Fibroblast of skin of scalp (primary cell): ENCODE data around the gene PIKFYVE.
A peak's percentile ranks its signal among the peaks of the same experiment; 100 is the strongest.
"Not testable (repeated sequence)": the region's sequence is repeated elsewhere in the genome, so short reads cannot be mapped to it uniquely, and the experiment has no call there.

Source experiments
- DNase-seq: peaks from one replicate; pipeline ENCODE4 v3.0.0-alpha.2; 2013

Gene PIKFYVE

DNA sequence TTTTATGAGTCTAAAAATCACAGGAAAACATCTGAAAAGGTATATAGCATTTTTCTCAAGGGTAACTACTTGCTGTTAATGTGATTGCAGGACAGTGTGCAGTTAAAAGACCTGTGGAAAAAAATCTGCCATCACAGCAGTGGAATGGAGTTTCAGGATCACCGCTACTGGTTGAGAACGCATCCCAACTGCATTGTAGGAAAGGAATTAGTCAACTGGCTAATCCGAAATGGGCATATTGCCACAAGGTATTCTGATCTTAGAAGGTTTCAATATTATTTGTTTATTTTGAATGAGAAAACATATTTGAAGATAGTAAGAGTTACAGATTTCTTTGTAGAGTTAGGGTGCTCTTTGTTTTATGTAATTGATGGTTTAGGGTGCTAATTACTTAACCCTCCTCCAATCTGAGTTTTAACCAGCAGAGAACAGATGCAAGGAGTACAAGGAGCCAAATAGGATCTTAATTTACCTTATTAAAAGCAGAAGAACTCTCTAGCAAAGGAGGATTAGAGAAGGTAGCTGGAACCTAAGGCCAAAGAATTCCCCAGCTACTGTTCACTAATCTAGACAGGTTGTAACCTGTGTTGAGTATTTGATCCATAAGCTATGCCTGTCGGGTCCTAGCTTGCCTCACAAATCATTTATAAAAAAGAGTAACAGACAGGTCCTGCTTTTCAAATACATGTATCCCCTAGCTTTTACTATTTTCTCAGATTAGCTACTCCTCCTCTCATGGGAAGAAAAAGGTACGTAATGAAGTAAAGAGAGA, 35.0 kb downstream of the PIKFYVE start:
- no peak for DNase-seq

DNA sequence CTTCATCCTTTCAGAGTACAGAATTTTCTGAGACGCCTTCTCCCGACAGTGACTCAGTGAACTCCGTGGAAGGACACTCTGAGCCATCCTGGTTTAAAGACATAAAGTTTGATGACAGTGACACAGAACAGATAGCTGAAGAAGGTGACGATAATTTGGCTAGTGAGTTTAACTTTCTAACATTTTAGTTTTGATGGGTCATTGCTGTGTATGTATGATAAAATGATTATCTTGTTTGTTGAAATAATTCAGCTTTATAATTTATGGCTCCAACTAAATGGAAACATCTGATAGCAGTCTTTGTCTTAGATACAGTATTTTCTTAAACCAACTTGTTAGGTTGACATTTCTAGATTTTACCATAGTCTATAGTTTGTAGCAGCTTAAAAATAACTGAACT, 38.1 kb downstream of the PIKFYVE start:
- no peak for DNase-seq

GRCh38 chr2:208304695-208305094, 38.6 kb downstream of the PIKFYVE start:
- no peak for DNase-seq

DNA sequence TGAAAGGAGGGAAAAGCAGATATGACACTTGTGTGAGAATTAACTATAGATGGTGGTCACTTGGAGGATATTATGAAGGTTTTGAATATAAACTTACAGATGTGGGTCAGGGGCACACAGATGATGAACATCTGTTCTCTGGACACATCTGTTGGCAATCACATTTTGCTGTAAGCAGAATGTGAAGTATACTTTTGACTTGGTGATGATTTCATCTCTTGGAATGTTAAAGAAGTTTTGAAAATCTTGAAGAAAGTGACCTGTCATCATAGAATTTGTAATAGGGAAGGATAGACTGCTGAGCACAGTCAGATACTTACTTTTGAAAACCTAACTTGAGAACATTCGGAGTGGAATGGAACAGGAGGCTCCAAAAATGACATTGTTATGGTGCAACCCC, 40.2 kb downstream of the PIKFYVE start:
- peak; percentile 24 for DNase-seq

- DNase-seq = no peak
Observed at GRCh38 chr2:208311321-208311720, 45.3 kb downstream of the PIKFYVE start.

- peak; percentile 5 for DNase-seq
Observed at GRCh38 chr2:208311954-208312353, 45.9 kb downstream of the PIKFYVE start.

GRCh38 chr2:208315081-208315788, 49.2 kb downstream of the PIKFYVE start:
- peak; percentile 39 for DNase-seq

- no peak for DNase-seq
Observed at GRCh38 chr2:208318127-208318526, 52.1 kb downstream of the PIKFYVE start.

- no peak for DNase-seq
Observed at GRCh38 chr2:208319391-208319790, 53.3 kb downstream of the PIKFYVE start.

- peak; percentile 23 for DNase-seq
Observed at GRCh38 chr2:208320686-208321085, 54.6 kb downstream of the PIKFYVE start.

DNA sequence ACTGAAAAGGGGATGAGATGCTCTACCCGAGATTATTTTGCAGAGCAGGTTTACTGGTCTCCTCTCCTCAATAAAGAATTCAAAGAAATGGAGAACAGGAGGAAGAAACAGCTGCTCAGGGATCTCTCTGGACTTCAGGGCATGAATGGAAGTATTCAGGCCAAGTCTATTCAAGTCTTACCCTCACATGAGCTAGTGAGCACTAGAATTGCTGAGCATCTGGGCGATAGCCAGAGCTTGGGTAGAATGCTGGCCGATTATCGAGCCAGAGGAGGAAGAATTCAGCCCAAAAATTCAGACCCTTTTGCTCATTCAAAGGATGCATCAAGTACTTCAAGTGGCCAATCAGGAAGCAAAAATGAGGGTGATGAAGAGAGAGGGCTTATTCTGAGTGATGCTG, 60.0 kb downstream of the PIKFYVE start:
- no peak for DNase-seq

DNA sequence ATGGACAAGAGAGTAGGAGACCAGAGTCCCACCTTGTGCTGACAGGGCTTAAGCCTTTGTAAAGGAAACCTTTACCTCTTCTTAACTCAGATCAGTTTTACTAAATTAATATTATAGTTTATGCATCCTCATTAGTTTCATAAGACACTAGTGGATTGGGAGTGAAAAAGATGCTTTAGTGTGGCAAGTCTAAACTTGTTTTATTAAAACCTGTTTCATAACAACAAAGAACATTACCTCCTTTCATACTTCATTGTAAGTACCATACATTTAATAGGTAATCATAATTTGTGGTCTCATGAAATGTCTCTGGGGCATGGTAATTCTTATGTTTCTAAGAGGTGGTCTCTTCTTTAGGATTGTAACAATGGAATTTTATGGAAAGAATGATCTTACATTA, 63.4 kb downstream of the PIKFYVE start:
- no peak for DNase-seq

- no peak for DNase-seq
Observed at GRCh38 chr2:208334230-208334629, 68.2 kb downstream of the PIKFYVE start.

- DNase-seq = no peak
Observed at GRCh38 chr2:208346756-208347155, 80.7 kb downstream of the PIKFYVE start.

- no peak for DNase-seq
Observed at GRCh38 chr2:208350610-208351009, 84.6 kb downstream of the PIKFYVE start.

DNA sequence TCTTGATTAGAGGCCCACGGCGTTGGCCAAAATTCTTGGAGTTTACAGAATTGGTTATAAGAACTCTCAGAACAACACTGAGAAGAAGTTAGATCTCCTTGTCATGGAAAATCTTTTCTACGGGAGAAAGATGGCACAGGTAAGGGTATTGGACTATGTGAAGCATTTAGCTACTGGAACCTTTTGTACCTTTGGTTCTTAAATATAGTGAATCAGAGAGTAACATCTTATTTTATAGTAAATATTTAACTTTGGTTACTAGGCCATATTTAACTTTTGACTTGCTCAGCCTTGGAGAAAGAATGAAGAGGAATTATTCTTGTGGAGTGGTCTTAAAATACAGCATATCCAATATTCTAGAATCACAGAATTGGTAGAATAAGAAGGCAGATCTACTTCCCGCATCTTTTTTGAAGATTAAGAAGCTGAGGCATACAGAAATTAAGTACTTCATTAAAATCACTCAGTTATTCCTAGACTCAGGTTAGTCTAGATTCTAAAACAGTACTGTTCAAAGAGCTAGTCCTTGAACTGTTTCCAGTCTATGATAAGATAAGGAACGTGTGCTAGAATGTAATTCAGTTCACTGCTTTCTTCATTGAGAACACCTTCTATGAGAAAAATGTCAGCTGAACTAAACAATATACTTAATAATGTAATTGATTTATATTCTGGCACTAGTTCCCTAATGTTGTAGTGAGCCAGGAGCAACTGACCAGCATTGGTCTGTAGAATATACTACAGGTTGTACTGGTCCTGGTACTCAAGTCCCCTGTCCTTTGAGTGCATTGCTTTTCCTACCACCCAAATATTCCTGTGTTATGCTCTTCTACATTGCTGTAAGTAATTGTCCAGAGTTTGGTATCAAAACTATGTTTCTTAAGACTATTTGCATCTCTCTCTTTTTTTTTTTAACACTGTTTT, 86.9 kb downstream of the PIKFYVE start:
- no peak for DNase-seq

GRCh38 chr2:208354964-208355381, 88.9 kb downstream of the PIKFYVE start:
- no peak for DNase-seq

GRCh38 chr2:208356420-208356819, 90.4 kb downstream of the PIKFYVE start:
- not testable (repeated sequence) for DNase-seq

GRCh38 chr2:208356846-208357574, 91.0 kb downstream of the PIKFYVE start:
- no peak for DNase-seq

- DNase-seq = no peak
Observed at GRCh38 chr2:208358758-208359631, 92.9 kb downstream of the PIKFYVE start.

- DNase-seq = no peak
Observed at GRCh38 chr2:208359632-208359986, 93.6 kb downstream of the PIKFYVE start.
